SHP77 treated with DMSO at 0.1 percent for 48 hours (cell line): ENCODE measurements around the gene TMEM80.
"Not testable (repeated sequence)": the region's sequence is repeated elsewhere in the genome, so short reads cannot be mapped to it uniquely, and the experiment has no call there.

Experiments used
- DNase-seq: peaks from one replicate; lab custom pipeline; 2025; lab: John Stamatoyannopoulos, UW

Gene TMEM80

GRCh38 chr11:721741-722345 lies 26.2 kb downstream of the TMEM80 start:
- no peak for DNase-seq

- DNase-seq = no peak
These were observed 26.8 kb downstream of the TMEM80 start for GRCh38 chr11:722346-722811.

GRCh38 chr11:723120-723883 lies 27.7 kb downstream of the TMEM80 start:
- peak; percentile 8 for DNase-seq

GRCh38 chr11:724049-724777 lies 28.6 kb downstream of the TMEM80 start:
- DNase-seq = no peak

GRCh38 chr11:724778-725386 lies 29.3 kb downstream of the TMEM80 start:
- DNase-seq = no peak

GRCh38 chr11:725624-726202 lies 30.1 kb downstream of the TMEM80 start:
- DNase-seq = no peak

GRCh38 chr11:726278-727220 lies 30.9 kb downstream of the TMEM80 start:
- peak; percentile 7 for DNase-seq

- no peak for DNase-seq
These were observed 31.7 kb downstream of the TMEM80 start for GRCh38 chr11:727281-727701.

GRCh38 chr11:727859-728748 lies 32.5 kb downstream of the TMEM80 start:
- DNase-seq = no peak

GRCh38 chr11:728901-729491 lies 33.4 kb downstream of the TMEM80 start:
- DNase-seq = no peak

GRCh38 chr11:729492-730074 lies 34.0 kb downstream of the TMEM80 start:
- DNase-seq = no peak

- DNase-seq = no peak
These were observed 37.5 kb downstream of the TMEM80 start for GRCh38 chr11:733072-733471.

- DNase-seq = not testable (repeated sequence)
These were observed 38.9 kb downstream of the TMEM80 start for GRCh38 chr11:734541-734940.

GRCh38 chr11:737366-737765 lies 41.8 kb downstream of the TMEM80 start:
- DNase-seq = no peak

GRCh38 chr11:737899-738298 lies 42.3 kb downstream of the TMEM80 start:
- DNase-seq = not testable (repeated sequence)

GRCh38 chr11:742156-742546 lies 46.5 kb downstream of the TMEM80 start:
- DNase-seq = no peak

- no peak for DNase-seq
These were observed 47.1 kb downstream of the TMEM80 start for GRCh38 chr11:742571-743201.

- no peak for DNase-seq
These were observed 49.8 kb downstream of the TMEM80 start for GRCh38 chr11:745428-745827.
